Activated gamma-delta T cell treated with anti-CD3 and anti-CD28 coated beads, Interleukin-2, amount 50 U/mL, for 16 hours (primary cell): ENCODE data around the gene ITGB6.
"Not testable (repeated sequence)": the region's sequence is repeated elsewhere in the genome, so short reads cannot be mapped to it uniquely, and the experiment has no call there.

Source experiments
- DNase-seq: peaks from one replicate; pipeline ENCODE4 v3.0.0-alpha.2; 2020; ENCODE audit warnings: low read depth

The ITGB6 gene

GRCh38 chr2:160139991-160140390, 60.1 kb downstream of the ITGB6 start:
- DNase-seq = no peak

DNA sequence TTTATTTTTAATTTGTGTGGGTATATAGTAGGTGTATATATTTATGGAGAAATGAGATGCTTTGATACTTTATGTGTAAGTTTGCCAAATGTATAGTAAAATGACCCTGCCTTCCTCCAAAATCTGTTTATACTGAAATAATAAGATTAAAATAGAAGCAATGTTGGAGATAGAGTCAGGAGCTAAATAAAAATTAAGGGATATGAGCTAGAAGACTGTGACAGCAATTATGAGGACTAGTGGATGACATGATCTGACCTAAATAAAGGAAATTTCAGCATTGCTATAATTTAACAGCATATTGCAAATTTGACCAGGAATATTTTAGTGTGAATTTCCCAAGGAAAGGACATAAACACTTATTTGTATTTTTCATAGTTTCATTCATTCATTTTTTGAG, 60.7 kb downstream of the ITGB6 start:
- no peak for DNase-seq

- no peak for DNase-seq
These were observed 61.7 kb downstream of the ITGB6 start for GRCh38 chr2:160138406-160138805.

DNA sequence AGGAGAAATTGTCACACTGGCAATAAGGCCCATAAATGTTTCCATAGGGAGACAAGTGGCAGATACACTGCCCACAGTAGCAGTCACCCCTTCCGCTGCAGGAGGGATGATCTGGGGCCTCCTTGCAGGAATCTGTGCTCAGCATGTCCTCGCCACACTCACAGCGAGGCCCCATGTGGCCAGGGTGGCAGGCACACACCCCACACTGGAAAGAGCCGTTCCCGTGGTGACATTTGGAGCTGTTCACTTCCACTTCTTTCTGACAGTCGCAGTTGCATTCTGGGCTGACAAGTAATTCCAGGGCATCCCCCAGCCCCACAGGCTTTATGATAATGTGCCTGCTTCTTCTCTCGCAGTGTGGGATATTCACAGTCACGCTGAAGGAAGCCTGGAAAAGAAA, 62.6 kb downstream of the ITGB6 start:
- no peak for DNase-seq

- DNase-seq = no peak
These were observed 67.3 kb downstream of the ITGB6 start for GRCh38 chr2:160132761-160133160.

DNA sequence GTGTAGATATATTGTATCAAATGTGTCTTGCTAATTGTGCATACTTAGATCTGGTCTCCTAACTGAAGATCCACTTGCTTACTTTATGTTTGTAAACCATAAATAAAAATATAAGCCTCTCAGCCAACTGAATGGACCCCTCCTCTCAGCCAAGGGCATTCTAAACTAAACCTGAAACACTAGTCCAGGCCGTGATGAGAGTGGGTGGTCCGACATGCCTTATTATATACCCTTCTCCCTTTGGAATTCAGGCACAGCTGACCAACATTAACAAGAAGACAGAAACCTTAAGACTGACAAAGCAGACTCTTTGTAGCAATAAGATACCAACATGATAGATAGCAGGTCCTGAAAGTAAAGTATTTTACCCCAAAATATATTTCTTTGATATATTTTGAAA, 73.3 kb downstream of the ITGB6 start:
- no peak for DNase-seq

GRCh38 chr2:160126315-160126714, 73.8 kb downstream of the ITGB6 start:
- DNase-seq = no peak

GRCh38 chr2:160125828-160126227, 74.2 kb downstream of the ITGB6 start:
- no peak for DNase-seq

DNA sequence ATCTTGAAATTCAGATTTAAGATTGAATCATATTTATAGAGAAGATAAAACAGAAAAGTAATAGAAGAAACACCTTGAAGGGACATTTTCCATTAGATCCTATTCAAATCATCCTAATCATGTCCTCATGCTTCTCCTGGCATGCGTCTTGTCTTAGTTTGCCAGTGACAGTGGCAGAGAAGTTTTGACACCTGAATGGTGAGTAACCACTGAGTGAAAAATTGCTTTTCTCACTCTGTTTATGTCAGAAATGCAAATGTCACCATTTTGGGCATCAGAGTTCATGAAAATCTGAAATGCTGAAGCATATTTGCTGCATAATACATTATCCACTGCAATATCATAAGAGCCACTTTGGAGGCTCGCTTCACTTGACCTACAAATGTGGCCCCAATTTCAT, 74.7 kb downstream of the ITGB6 start:
- no peak for DNase-seq

GRCh38 chr2:160124571-160124970, 75.5 kb downstream of the ITGB6 start:
- DNase-seq = no peak

- not testable (repeated sequence) for DNase-seq
These were observed 85.4 kb downstream of the ITGB6 start for GRCh38 chr2:160114721-160115120.

GRCh38 chr2:160114020-160114419, 86.1 kb downstream of the ITGB6 start:
- no peak for DNase-seq

DNA sequence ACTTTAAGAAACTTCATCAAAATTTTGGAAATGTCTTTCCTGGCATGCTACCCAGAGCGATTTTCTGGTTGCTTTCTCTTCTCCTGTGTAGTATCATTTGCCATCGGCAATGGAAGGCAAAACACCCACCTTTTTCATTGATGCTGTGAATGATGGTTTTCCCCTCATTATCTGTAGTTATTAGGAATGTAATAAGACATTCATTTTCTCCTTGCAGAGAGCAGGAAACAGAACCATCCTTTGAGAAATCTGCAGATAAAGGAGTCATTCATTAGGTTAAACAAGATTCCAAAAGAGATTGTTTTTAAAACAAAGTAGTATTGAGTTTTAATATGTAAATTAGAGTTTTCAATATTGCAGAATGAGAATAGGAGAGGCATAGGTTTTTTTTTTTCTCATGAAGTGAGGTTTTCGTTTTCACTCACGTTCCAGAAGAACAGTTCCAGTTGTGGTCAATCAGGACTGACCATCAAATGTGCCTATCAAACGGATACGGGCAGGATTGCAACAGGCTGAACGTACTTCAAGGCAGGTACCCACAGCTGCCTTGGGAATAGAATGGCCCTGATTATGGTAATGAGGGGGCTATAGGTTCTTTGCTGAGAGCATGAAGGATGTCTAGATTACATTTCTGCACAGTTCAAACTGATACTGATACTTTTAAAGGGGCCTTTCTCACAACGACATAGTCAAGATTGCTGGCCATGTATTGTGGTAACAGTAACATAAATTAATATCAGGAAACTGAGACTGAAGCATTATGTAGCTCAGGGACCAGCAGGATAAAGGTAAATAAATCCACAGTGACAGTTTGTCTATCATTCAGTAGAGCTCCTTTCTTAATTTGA, 87.9 kb downstream of the ITGB6 start:
- DNase-seq = no peak

GRCh38 chr2:160110674-160111239, 89.3 kb downstream of the ITGB6 start:
- DNase-seq = no peak

DNA sequence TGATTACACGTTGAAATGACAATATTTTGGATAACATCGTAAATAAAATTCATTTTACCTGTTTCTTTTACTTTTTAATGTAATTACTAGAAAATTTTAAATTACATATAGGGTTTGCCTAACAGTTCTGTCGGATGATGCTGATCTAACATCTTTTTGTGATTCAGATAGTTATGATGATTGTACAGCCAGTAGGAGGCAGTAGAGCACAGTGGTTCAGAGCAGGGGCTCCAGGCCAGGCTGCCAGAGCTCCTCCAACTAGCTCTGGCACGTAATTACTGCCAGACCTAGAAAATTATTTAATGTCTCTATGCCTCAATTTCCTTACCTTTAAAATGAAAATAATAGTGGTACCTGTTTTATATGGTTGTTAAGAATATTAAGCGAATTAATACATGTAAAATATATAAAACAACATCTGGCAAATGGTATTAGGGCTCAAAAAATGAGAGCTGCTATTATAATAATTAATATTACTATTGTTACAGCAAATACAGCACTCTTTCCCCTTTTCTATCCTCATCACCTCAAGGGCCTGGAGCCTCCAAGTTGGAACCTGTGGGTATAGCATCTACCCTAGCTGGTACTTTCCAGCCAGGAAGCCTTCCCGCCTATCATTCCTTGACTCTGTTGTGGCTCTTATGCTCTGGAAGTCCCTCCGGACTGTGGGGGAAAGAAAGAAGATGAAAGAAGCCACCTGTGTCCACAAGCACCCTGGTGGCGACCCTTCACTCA, 90.0 kb downstream of the ITGB6 start:
- DNase-seq = peak; percentile 14

- DNase-seq = no peak
These were observed 90.8 kb downstream of the ITGB6 start for GRCh38 chr2:160109243-160109642.

DNA sequence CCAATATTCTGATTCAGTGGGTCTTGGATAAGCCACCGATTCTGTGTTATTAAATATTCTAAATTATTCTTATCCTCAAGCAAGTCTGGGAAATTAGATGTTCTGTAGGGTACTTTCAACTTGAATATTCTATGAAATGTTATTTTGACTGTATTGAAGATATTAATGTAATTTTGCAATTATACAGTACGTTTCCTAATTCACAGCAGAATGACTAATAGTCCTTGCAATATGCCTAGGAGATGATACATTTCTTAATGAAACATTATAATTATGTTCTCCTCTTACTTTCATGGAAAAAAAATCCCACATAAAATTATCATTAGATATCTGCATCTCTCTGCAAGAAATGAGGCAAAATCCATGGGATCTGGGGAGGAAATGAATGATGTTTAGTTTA, 91.4 kb downstream of the ITGB6 start:
- DNase-seq = no peak

- DNase-seq = no peak
These were observed 94.7 kb downstream of the ITGB6 start for GRCh38 chr2:160105366-160105765.

DNA sequence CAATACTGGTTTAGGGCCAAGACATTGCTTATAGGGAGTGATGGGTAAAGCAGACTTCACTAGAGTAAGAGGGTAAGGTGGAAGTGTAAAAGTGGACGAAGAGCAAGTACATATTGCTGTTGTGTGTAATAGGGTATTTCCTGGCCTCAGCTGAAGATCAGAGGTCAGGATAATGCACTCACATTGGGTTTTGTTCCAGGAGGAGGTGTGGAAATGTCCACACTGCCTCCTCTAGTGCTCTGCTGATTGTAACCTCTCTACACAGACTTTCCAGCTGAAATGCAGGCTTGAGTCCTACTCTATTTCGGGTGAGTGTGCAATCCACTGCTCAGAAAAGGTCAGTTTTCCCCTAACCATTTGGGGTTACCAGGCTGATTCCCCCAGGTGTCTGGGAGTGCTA, 96.0 kb downstream of the ITGB6 start:
- DNase-seq = no peak

GRCh38 chr2:160097326-160097725, 102.7 kb downstream of the ITGB6 start:
- DNase-seq = no peak

- no peak for DNase-seq
These were observed 103.7 kb downstream of the ITGB6 start for GRCh38 chr2:160096409-160096808.

- DNase-seq = no peak
These were observed 107.6 kb downstream of the ITGB6 start for GRCh38 chr2:160092445-160092844.

DNA sequence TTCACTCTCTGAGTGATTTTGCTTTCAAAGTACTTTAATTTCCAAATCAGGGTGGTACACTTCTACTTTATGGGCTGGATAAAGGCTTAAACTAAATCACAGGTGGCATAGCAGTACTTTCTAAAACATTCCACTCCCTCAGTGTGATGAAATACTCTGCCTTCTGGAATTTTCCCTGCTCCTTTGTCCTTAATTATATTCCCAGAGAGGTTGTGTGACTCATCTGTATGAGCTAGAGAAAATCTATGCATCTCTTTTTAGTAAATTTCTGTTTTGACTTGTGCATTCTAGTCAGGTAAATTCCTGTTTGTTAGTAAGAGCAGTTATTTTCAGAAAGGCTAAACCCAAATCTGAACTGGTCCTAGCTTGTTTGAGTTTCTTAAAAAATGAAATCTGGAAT, 108.7 kb downstream of the ITGB6 start:
- no peak for DNase-seq
